Suprapubic skin (tissue), 4 donors: ENCODE data around the gene MOXD1. TPM values are rescaled to one million over a fixed set of nuclear protein-coding genes. Genes with fewer than 3 reads are reported as not detected.
"Not testable (repeated sequence)": the region's sequence is repeated elsewhere in the genome, so short reads cannot be mapped to it uniquely, and the experiment has no call there.

ENCODE experiments used
- DNase-seq, 2 donors: peaks; one replicate each; pipeline ENCODE4 v3.0.0-alpha.2; 2019; ENCODE audit warnings: low spot score in 2 of 2
- H3K27ac ChIP-seq: fragments of 200-600 bp; sonication (generic); one replicate; pipeline ENCODE4 v1.5.1; 2019
- H3K27me3 ChIP-seq: fragments of 200-600 bp; sonication (generic); one replicate; pipeline ENCODE4 v1.5.1; 2019
- H3K36me3 ChIP-seq: fragments of 200-600 bp; sonication (generic); one replicate; pipeline ENCODE4 v1.5.1; 2019
- H3K4me1 ChIP-seq: fragments of 200-600 bp; sonication (generic); one replicate; pipeline ENCODE4 v1.5.1; 2019
- H3K4me3 ChIP-seq: fragments of 200-600 bp; sonication (generic); one replicate; pipeline ENCODE4 v1.5.1; 2019; ENCODE audit warnings: mild to moderate bottlenecking
- H3K9me3 ChIP-seq: fragments of 200-600 bp; sonication (generic); one replicate; pipeline ENCODE4 v1.5.1; 2019
- CTCF ChIP-seq, 2 donors: fragments of 200-600 bp in 1 of 2; fragments of 450-650 bp in 1 of 2; sonication (generic) in 1 of 2; IDR thresholded peaks; one replicate each; pipeline ENCODE4 v1.5.1; 2016 to 2019; ENCODE audit warnings: antibody characterized with exemption in 2 of 2, mild to moderate bottlenecking in 1 of 2, moderate library complexity in 1 of 2
- EP300 ChIP-seq: sonication (generic); formaldehyde crosslinking; IDR thresholded peaks from one replicate; pipeline ENCODE4 v1.6.1; 2017; ENCODE audit warnings: antibody characterized with exemption
- POLR2A ChIP-seq, 2 donors: fragments of 450-650 bp; IDR thresholded peaks; one replicate each; pipeline ENCODE4 v1.6.1; 2017; ENCODE audit warnings: antibody characterized with exemption in 2 of 2, mild to moderate bottlenecking in 2 of 2, moderate library complexity in 2 of 2
- POLR2AphosphoS5 ChIP-seq, 3 donors: sonication (generic); formaldehyde crosslinking; IDR thresholded peaks; one replicate each; pipeline ENCODE4 v1.6.1; 2017; ENCODE audit warnings: antibody characterized with exemption in 3 of 3
- WGBS: methylation state at CpG from one replicate; pipeline ENCODE4 v1.1.5; 2018; 5-methylcytosine and 5-hydroxymethylcytosine counted together
- total RNA-seq, 4 donors: library from RNA; depleted of rRNA; stranded (reverse); fragments of >200 nt; gene quantifications; one replicate each; pipeline ENCODE4 v1.1.0, GENCODE V29; 2016

The MOXD1 gene
- total RNA-seq, 4 donors from 2014 or later, result 16.7 to 25.9 (median 21.0) TPM

DNA sequence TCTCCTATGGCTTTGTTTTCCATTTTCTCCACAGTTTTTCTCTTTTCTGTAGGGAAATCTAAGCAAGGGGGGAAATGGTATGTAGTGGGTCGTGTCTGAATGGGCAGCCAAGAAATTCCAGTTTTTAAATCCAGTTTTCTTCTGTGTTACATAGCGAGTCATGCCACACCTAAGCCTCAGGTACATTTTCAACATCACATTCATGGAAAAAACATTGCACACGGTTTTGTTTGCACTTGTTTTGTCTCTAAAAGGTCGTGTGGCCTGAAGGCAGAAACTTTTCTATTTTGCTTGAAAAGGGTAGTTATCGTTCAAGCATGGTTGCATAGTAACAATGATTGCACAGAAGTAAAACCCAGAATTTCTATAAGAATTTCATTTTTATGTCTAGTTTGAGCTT is 70.5 kb downstream of the MOXD1 start:
- no peak for TF ChIP-seq CTCF (IDR thresholded peaks at IDR 0.05)
- no peak for TF ChIP-seq POLR2A (IDR thresholded peaks at IDR 0.05)
- TF ChIP-seq EP300, result no peak
- no peak for TF ChIP-seq POLR2AphosphoS5 (IDR thresholded peaks at IDR 0.05)
- WGBS, result 50% methylated on average over 5 of the region's 5 CpGs
- Histone ChIP-seq H3K36me3 (no peaks in the 10 kb centered on the region), H3K27me3 (no peaks in the 10 kb centered on the region), H3K4me1 (no peaks in the 10 kb centered on the region), H3K4me3 (no peak overlapping the region), H3K9me3 (no peaks in the 10 kb centered on the region), H3K27ac (no peak overlapping the region)
- DNase-seq, result no peak

- DNase-seq, result no peak
- 43% methylated on average over 2 of the region's 2 CpGs for WGBS
- peaks cover 1% of the 10 kb centered on the region for H3K9me3 ChIP-seq
- no peak overlapping the region for H3K4me3 ChIP-seq
- no peak overlapping the region for H3K27ac ChIP-seq
- H3K36me3 ChIP-seq, result peaks cover 5% of the 10 kb centered on the region
- no peaks in the 10 kb centered on the region for H3K4me1 ChIP-seq
- no peaks in the 10 kb centered on the region for H3K27me3 ChIP-seq
- TF ChIP-seq POLR2A (IDR thresholded peaks at IDR 0.05) (no peak), EP300 (no peak), CTCF (IDR thresholded peaks at IDR 0.05) (no peak), POLR2AphosphoS5 (IDR thresholded peaks at IDR 0.05) (no peak)
These were observed 78.9 kb downstream of the MOXD1 start for GRCh38 chr6:132322398-132322797.

DNA sequence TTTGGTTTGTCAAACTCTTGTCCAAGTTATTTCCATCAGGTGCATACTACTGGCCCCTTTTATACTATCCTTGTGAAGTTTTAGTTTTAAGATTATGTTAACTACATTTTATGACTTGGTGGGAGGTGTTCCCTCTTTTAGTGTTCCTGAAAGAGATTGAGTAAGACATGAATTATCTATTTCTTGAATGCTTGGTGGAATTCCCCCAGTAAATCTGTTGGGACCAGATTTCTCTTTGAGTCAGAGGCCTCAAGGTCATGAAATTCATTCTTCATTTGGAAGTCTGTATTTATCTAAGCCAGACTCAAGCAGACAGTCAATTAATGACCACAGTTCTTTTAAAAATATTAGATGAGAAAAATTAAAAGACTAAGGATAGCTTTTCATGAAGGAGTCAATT is 81.3 kb downstream of the MOXD1 start:
- peaks cover 9% of the 10 kb centered on the region for H3K36me3 ChIP-seq
- TF ChIP-seq POLR2A (IDR thresholded peaks at IDR 0.05), result no peak
- no peak for TF ChIP-seq POLR2AphosphoS5 (IDR thresholded peaks at IDR 0.05)
- TF ChIP-seq EP300, result no peak
- TF ChIP-seq CTCF (IDR thresholded peaks at IDR 0.05), result no peak
- no peak for DNase-seq
- H3K27ac ChIP-seq, result no peak overlapping the region
- peaks cover 11% of the 10 kb centered on the region for H3K9me3 ChIP-seq
- H3K4me3 ChIP-seq, result no peak overlapping the region
- H3K4me1 ChIP-seq, result no peaks in the 10 kb centered on the region
- H3K27me3 ChIP-seq, result no peaks in the 10 kb centered on the region

GRCh38 chr6:132316970-132317369 is 84.3 kb downstream of the MOXD1 start:
- H3K4me1 ChIP-seq, result no peaks in the 10 kb centered on the region
- TF ChIP-seq EP300 (no peak), POLR2AphosphoS5 (IDR thresholded peaks at IDR 0.05) (no peak), POLR2A (IDR thresholded peaks at IDR 0.05) (no peak), CTCF (IDR thresholded peaks at IDR 0.05) (no peak)
- H3K36me3 ChIP-seq, result peaks cover 12% of the 10 kb centered on the region
- no peak overlapping the region for H3K4me3 ChIP-seq
- no peak overlapping the region for H3K27ac ChIP-seq
- DNase-seq, result no peak
- WGBS, result 98% methylated on average over 1 of the region's 1 CpG
- H3K9me3 ChIP-seq, result peaks cover 11% of the 10 kb centered on the region
- no peaks in the 10 kb centered on the region for H3K27me3 ChIP-seq

DNA sequence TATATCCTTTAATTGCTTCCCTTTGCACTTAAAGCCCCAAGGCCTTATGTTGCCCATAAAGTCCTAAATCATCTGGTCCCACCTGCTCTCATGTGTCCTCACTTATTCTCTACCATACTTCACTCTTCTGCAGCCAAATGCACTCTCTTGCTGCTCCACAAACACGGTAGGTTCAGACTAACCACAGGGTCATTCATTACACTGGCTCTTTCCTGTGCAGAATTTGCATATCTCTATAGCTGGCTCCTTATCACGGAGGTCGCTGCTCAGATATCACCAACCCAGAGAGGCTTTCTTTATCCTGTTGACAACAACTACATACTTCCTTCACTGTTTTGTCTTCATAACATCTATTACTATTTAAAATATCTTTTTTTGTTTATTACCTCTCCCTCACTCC is 86.8 kb downstream of the MOXD1 start:
- TF ChIP-seq POLR2AphosphoS5 (IDR thresholded peaks at IDR 0.05), result no peak
- Histone ChIP-seq H3K4me1 (no peaks in the 10 kb centered on the region), H3K27me3 (no peaks in the 10 kb centered on the region), H3K4me3 (no peak overlapping the region), H3K9me3 (peaks cover 16% of the 10 kb centered on the region), H3K36me3 (peaks cover 12% of the 10 kb centered on the region), H3K27ac (no peak overlapping the region)
- 67% methylated on average over 3 of the region's 3 CpGs for WGBS
- no peak for DNase-seq

GRCh38 chr6:132310921-132311320 is 90.4 kb downstream of the MOXD1 start:
- 66% methylated on average over 2 of the region's 2 CpGs for WGBS
- DNase-seq, result no peak
- Histone ChIP-seq H3K9me3 (peaks cover 8% of the 10 kb centered on the region), H3K27me3 (no peaks in the 10 kb centered on the region), H3K27ac (no peak overlapping the region), H3K4me3 (no peak overlapping the region), H3K36me3 (peaks cover 7% of the 10 kb centered on the region), H3K4me1 (no peaks in the 10 kb centered on the region)
- no peak for TF ChIP-seq POLR2A (IDR thresholded peaks at IDR 0.05)
- TF ChIP-seq EP300, result no peak
- no peak for TF ChIP-seq CTCF (IDR thresholded peaks at IDR 0.05)
- TF ChIP-seq POLR2AphosphoS5 (IDR thresholded peaks at IDR 0.05), result no peak

GRCh38 chr6:132310151-132310550 is 91.1 kb downstream of the MOXD1 start:
- H3K4me1 ChIP-seq, DNase-seq, H3K27me3 ChIP-seq, H3K4me3 ChIP-seq, H3K27ac ChIP-seq, H3K9me3 ChIP-seq, H3K36me3 ChIP-seq: not testable (repeated sequence)
- WGBS, result 81% methylated on average over 4 of the region's 4 CpGs
